ENCODE data around the gene IER5.

GRCh38 chr1:181100934-181101333, 12.4 kb downstream of the IER5 start:
- TF ChIP-seq CTCF (IDR thresholded peaks at IDR 0.05) (no peak), POLR2A (IDR thresholded peaks at IDR 0.05) (no peak)
